ENCODE results near the gene CHPT1.

CHPT1 gene

GRCh38 chr12:101772012-101772775 lies 74.8 kb downstream of the CHPT1 start:
- H3K27me3 ChIP-seq (ENCODE audit: insufficient read depth, poor library complexity, severe bottlenecking), result no peaks in the 10 kb centered on the region
- TF ChIP-seq REST (IDR thresholded peaks at IDR 0.05; ENCODE audit: insufficient replicate concordance, low read depth) (no peak), CTCF (IDR thresholded peaks at IDR 0.05; ENCODE audit: insufficient read depth, low read length) (no peak), GABPA (IDR thresholded peaks at IDR 0.05; ENCODE audit: low read depth) (no peak), SPI1 (IDR thresholded peaks at IDR 0.05; ENCODE audit: borderline replicate concordance, low read depth) (no peak), POLR2AphosphoS5 (IDR thresholded peaks at IDR 0.05; ENCODE audit: low read depth) (no peak)
- no peak overlapping the region for H3K4me3 ChIP-seq (replicated peaks; ENCODE audit: insufficient read depth, low read length)
- peak in 1 of 2 experiments; percentile 58 for DNase-seq (ENCODE audit: low read depth in 1 of 2, low spot score in 1 of 2)
- H3K27ac ChIP-seq (replicated peaks), result peak overlapping the region; percentile 57

- no peak overlapping the region for H3K4me3 ChIP-seq (replicated peaks; ENCODE audit: insufficient read depth, low read length)
- no peaks in the 10 kb centered on the region for H3K27me3 ChIP-seq (ENCODE audit: insufficient read depth, poor library complexity, severe bottlenecking)
- H3K27ac ChIP-seq (replicated peaks), result peak overlapping the region; percentile 16; the same call in 1 of the 2 replicates
- DNase-seq (ENCODE audit: low read depth in 1 of 2, low spot score in 1 of 2), result peak; percentile 47 to 80
- TF ChIP-seq GABPA (IDR thresholded peaks at IDR 0.05; ENCODE audit: low read depth), result no peak
- peak; percentile 84 for TF ChIP-seq CTCF (IDR thresholded peaks at IDR 0.05; ENCODE audit: insufficient read depth, low read length)
- peak; percentile 8; the same call in 1 of the 2 replicates for TF ChIP-seq SPI1 (IDR thresholded peaks at IDR 0.05; ENCODE audit: borderline replicate concordance, low read depth)
Observed at GRCh38 chr12:101773650-101774162, 76.3 kb downstream of the CHPT1 start.

GRCh38 chr12:101775816-101776215 lies 78.4 kb downstream of the CHPT1 start:
- no peak overlapping the region for H3K4me3 ChIP-seq (replicated peaks; ENCODE audit: insufficient read depth, low read length)
- TF ChIP-seq CTCF (IDR thresholded peaks at IDR 0.05; ENCODE audit: insufficient read depth, low read length), result no peak
- no peak for TF ChIP-seq SPI1 (IDR thresholded peaks at IDR 0.05; ENCODE audit: borderline replicate concordance, low read depth)
- TF ChIP-seq GABPA (IDR thresholded peaks at IDR 0.05; ENCODE audit: low read depth), result peak; percentile 15; the same call in 1 of the 2 replicates
- TF ChIP-seq POLR2AphosphoS5 (IDR thresholded peaks at IDR 0.05; ENCODE audit: low read depth), result peak; percentile 39; the same call in 1 of the 2 replicates
- DNase-seq (ENCODE audit: low read depth in 1 of 2, low spot score in 1 of 2), result peak in 1 of 2 experiments; percentile 31
- H3K27me3 ChIP-seq (ENCODE audit: insufficient read depth, poor library complexity, severe bottlenecking), result no peaks in the 10 kb centered on the region
- H3K27ac ChIP-seq (replicated peaks), result peak overlapping the region; percentile 30

- H3K4me3 ChIP-seq (replicated peaks; ENCODE audit: insufficient read depth, low read length), result no peak overlapping the region
- TF ChIP-seq SPI1 (IDR thresholded peaks at IDR 0.05; ENCODE audit: borderline replicate concordance, low read depth), result no peak
- TF ChIP-seq REST (IDR thresholded peaks at IDR 0.05; ENCODE audit: insufficient replicate concordance, low read depth), result no peak
- TF ChIP-seq POLR2AphosphoS5 (IDR thresholded peaks at IDR 0.05; ENCODE audit: low read depth), result no peak
- TF ChIP-seq GABPA (IDR thresholded peaks at IDR 0.05; ENCODE audit: low read depth), result no peak
- TF ChIP-seq CTCF (IDR thresholded peaks at IDR 0.05; ENCODE audit: insufficient read depth, low read length), result no peak
- peak overlapping the region; percentile 45 for H3K27ac ChIP-seq (replicated peaks)
- peak in 1 of 2 experiments; percentile 42 for DNase-seq (ENCODE audit: low read depth in 1 of 2, low spot score in 1 of 2)
- no peaks in the 10 kb centered on the region for H3K27me3 ChIP-seq (ENCODE audit: insufficient read depth, poor library complexity, severe bottlenecking)
Observed at GRCh38 chr12:101777485-101777884, 80.0 kb downstream of the CHPT1 start.
